ENCODE measurements around the gene GYS1. TPM values are rescaled to one million over a fixed set of nuclear protein-coding genes. Genes with fewer than 3 reads are reported as not detected.

GYS1 gene
- total and polyA plus RNA-seq, 12 donors: 114 to 245 (median 183) TPM

- peaks cover 5 to 39% (median 19%) of the 10 kb centered on the region in 9 donors for H3K4me1 ChIP-seq
- no peaks in the 10 kb centered on the region for H3K27me3 ChIP-seq
- TF ChIP-seq, protein P1, sequence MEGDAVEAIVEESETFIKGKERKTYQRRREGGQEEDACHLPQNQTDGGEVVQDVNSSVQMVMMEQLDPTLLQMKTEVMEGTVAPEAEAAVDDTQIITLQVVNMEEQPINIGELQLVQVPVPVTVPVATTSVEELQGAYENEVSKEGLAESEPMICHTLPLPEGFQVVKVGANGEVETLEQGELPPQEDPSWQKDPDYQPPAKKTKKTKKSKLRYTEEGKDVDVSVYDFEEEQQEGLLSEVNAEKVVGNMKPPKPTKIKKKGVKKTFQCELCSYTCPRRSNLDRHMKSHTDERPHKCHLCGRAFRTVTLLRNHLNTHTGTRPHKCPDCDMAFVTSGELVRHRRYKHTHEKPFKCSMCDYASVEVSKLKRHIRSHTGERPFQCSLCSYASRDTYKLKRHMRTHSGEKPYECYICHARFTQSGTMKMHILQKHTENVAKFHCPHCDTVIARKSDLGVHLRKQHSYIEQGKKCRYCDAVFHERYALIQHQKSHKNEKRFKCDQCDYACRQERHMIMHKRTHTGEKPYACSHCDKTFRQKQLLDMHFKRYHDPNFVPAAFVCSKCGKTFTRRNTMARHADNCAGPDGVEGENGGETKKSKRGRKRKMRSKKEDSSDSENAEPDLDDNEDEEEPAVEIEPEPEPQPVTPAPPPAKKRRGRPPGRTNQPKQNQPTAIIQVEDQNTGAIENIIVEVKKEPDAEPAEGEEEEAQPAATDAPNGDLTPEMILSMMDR (IDR thresholded peaks at IDR 0.05): no peak
- peaks cover 0 to 30% (median 0%) of the 10 kb centered on the region in 9 donors for H3K36me3 ChIP-seq
- DNase-seq: no peak
- 57 to 60% methylated on average over 16 of the region's 16 CpGs for WGBS, 2 donors
- H3K9me3 ChIP-seq: no peaks in the 10 kb centered on the region
- peak overlapping the region; percentile 76 to 98 (median 88) for H3K4me3 ChIP-seq
- intact Hi-C loops (cut with DNase I): loop anchor here in 2 of 10 donors (10.0 kb wide), 2 partner anchors 311 to 481 kb away; partner anchors contain the start of gene CA11 (in 1 of the 2)
- ATAC-seq: peak in 2 of 8 donors; percentile 1 to 5
- peak overlapping the region in 9 of 10 donors; percentile 74 to 96 (median 89) for H3K27ac ChIP-seq
These were observed 37.7 kb downstream of the GYS1 start for GRCh38 chr19:48955308-48955958.

- intact Hi-C loops (cut with DNase I): loop anchor here in 4 of 10 donors (5.0 to 10.0 kb wide), 3 partner anchors 52 to 480 kb away; partner anchors contain the start of genes NUCB1 (in 4 of the 4) and CA11 (in 1 of the 4)
- ATAC-seq (peak; percentile 91 to 97 (median 94)), DNase-seq (peak; percentile 96 to 98)
- TF ChIP-seq, protein P1 (IDR thresholded peaks at IDR 0.05): peak in 1 of 9 donors; percentile 10
- Histone ChIP-seq H3K4me3 (peak within 1 kb of the TSS; percentile 76 to 98 (median 88)), H3K27ac (peak within 1 kb of the TSS; percentile 57 to 96 (median 88)), H3K9me3 (no peaks in the 10 kb centered on the region), H3K36me3 (peaks cover 0 to 30% (median 0%) of the 10 kb centered on the region in 9 donors), H3K27me3 (no peaks in the 10 kb centered on the region), H3K4me1 (peaks cover 5 to 33% (median 19%) of the 10 kb centered on the region in 9 donors)
- 0% methylated on average over 61 to 71 of the region's 71 CpGs for WGBS, 2 donors
These were observed 38.4 kb downstream of the GYS1 start, which contains the start of gene BAX for GRCh38 chr19:48954595-48955307. Gene BAX, plus strand, starts transcription at chr19:48954875. Its CDS starts 54 bp downstream, at chr19:48954929.

DNA sequence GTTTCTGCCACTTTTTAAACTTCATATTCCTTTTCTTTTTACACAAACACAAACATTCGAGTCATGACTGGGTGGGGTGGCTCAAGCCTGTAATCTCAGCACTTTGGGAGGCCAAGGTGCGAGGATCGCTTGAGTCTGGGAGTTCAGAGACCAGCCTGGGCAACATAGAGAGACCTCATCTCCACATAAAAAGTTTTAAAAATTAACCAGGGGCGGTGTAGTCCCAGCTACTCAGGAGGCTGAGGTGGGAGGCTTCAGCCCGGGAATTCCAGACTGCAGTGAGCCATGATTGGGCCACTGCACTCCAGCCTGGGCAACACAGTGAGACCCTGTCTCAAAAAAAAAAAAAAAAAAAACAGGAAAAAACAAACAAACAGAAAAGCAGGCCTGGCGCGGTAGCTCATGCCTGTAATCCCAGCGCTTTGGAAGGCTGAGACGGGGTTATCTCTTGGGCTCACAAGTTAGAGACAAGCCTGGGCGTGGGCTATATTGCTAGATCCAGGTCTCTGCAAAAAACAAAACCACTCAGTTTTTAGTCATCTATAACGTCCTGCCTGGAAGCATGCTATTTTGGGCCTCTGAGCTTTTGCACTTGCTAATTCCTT is 39.0 kb downstream of the GYS1 start:
- peak overlapping the region; percentile 76 to 98 (median 88) for H3K4me3 ChIP-seq
- peak overlapping the region; percentile 26 to 96 (median 88) for H3K27ac ChIP-seq
- H3K9me3 ChIP-seq: no peaks in the 10 kb centered on the region
- no peaks in the 10 kb centered on the region for H3K27me3 ChIP-seq
- peaks cover 0 to 30% (median 0%) of the 10 kb centered on the region in 9 donors for H3K36me3 ChIP-seq
- TF ChIP-seq, protein P1 (IDR thresholded peaks at IDR 0.05): no peak
- ATAC-seq (peak in 1 of 8 donors; percentile 6), DNase-seq (no peak)
- peaks cover 5 to 29% (median 19%) of the 10 kb centered on the region in 9 donors for H3K4me1 ChIP-seq
- 49 to 50% methylated on average over 11 of the region's 11 CpGs for WGBS, 2 donors
- intact Hi-C loops (cut with DNase I): loop anchor here in 4 of 10 donors (5.0 to 10.0 kb wide), 3 partner anchors 52 to 479 kb away; partner anchors contain the start of genes NUCB1 (in 4 of the 4) and CA11 (in 1 of the 4)

- ATAC-seq: no peak
- intact Hi-C loops (cut with DNase I): loop anchor here in 4 of 10 donors (5.0 to 10.0 kb wide), 3 partner anchors 51 to 478 kb away; partner anchors contain the start of genes NUCB1 (in 4 of the 4) and CA11 (in 1 of the 4)
- 85 to 87% methylated on average over 4 of the region's 4 CpGs for WGBS, 2 donors
These were observed 40.0 kb downstream of the GYS1 start for GRCh38 chr19:48953141-48953540.

More at GRCh38 chr19:48953141-48953540, 40.0 kb downstream of the GYS1 start:
- no peaks in the 10 kb centered on the region for H3K9me3 ChIP-seq
- DNase-seq: no peak
- H3K4me1 ChIP-seq: peaks cover 5 to 29% (median 19%) of the 10 kb centered on the region in 9 donors
- H3K4me3 ChIP-seq: no peak overlapping the region
- H3K27ac ChIP-seq: no peak overlapping the region
- peaks cover 0 to 23% (median 0%) of the 10 kb centered on the region in 9 donors for H3K36me3 ChIP-seq
- TF ChIP-seq, protein P1 (IDR thresholded peaks at IDR 0.05): no peak
- no peaks in the 10 kb centered on the region for H3K27me3 ChIP-seq
